Frontal cortex (tissue), 4 donors: ENCODE data around the gene ROCK2. TPM values are rescaled to one million over a fixed set of nuclear protein-coding genes. Genes with fewer than 3 reads are reported as not detected.
"Not testable (repeated sequence)": the region's sequence is repeated elsewhere in the genome, so short reads cannot be mapped to it uniquely, and the experiment has no call there.

Experiments used
- DNase-seq, 2 donors: peaks; one replicate each; pipeline ENCODE4 v3.0.0; 2012; ENCODE audit warnings: low spot score in 2 of 2
- FAIRE-seq: peaks from 2 replicates; lab custom pipeline; 2012; peaks lifted over from hg19 to GRCh38; lab: Jason Lieb, UNC
- total RNA-seq: library from RNA; depleted of rRNA; stranded (reverse); fragments of >200 nt; gene quantifications from one replicate; pipeline ENCODE4 v1.2.3, GENCODE V29; 2014
- donor health status: control.
- donor health status: control.
- donor health status: control.

Gene ROCK2
- total RNA-seq, 1 donor from 2014 or later, result 50.5 TPM

- DNase-seq, result no peak
- no peak for FAIRE-seq
These were observed 100.2 kb downstream of the ROCK2 start for GRCh38 chr2:11244091-11244826.

- FAIRE-seq, result no peak
- DNase-seq, result no peak
These were observed 100.9 kb downstream of the ROCK2 start for GRCh38 chr2:11243512-11243911.

GRCh38 chr2:11242542-11243174 lies 101.8 kb downstream of the ROCK2 start:
- no peak for DNase-seq
- FAIRE-seq, result no peak

GRCh38 chr2:11241412-11242203 lies 102.8 kb downstream of the ROCK2 start:
- DNase-seq (no peak), FAIRE-seq (no peak)

GRCh38 chr2:11239666-11240462 lies 104.6 kb downstream of the ROCK2 start:
- no peak for FAIRE-seq
- no peak for DNase-seq

- no peak for FAIRE-seq
- DNase-seq, result no peak
These were observed 105.3 kb downstream of the ROCK2 start for GRCh38 chr2:11239147-11239546.

- no peak for FAIRE-seq
These were observed 107.3 kb downstream of the ROCK2 start for GRCh38 chr2:11237122-11237521.

GRCh38 chr2:11236335-11236734 lies 108.1 kb downstream of the ROCK2 start:
- DNase-seq, result no peak
- no peak for FAIRE-seq

More at GRCh38 chr2:11237122-11237521, 107.3 kb downstream of the ROCK2 start:
- no peak for DNase-seq

- DNase-seq (no peak), FAIRE-seq (no peak)
These were observed 108.9 kb downstream of the ROCK2 start for GRCh38 chr2:11235583-11235982.

- FAIRE-seq, result peak; percentile 88
- no peak for DNase-seq
These were observed 110.1 kb downstream of the ROCK2 start for GRCh38 chr2:11234309-11234708.

GRCh38 chr2:11231193-11231592 lies 113.2 kb downstream of the ROCK2 start:
- not testable (repeated sequence) for DNase-seq, FAIRE-seq

GRCh38 chr2:11228692-11229091 lies 115.7 kb downstream of the ROCK2 start:
- DNase-seq (no peak), FAIRE-seq (no peak)

GRCh38 chr2:11227595-11227994 lies 116.8 kb downstream of the ROCK2 start:
- no peak for FAIRE-seq
- no peak for DNase-seq

- FAIRE-seq, result no peak
These were observed 119.5 kb downstream of the ROCK2 start for GRCh38 chr2:11224887-11225286.

GRCh38 chr2:11222845-11223244 lies 121.6 kb downstream of the ROCK2 start:
- FAIRE-seq (no peak), DNase-seq (no peak)

More at GRCh38 chr2:11224887-11225286, 119.5 kb downstream of the ROCK2 start:
- DNase-seq, result no peak

- FAIRE-seq (no peak), DNase-seq (no peak)
These were observed 124.0 kb downstream of the ROCK2 start for GRCh38 chr2:11220445-11220844.

- FAIRE-seq (no peak), DNase-seq (no peak)
These were observed 129.0 kb downstream of the ROCK2 start for GRCh38 chr2:11215407-11215806.

- FAIRE-seq, result no peak
- DNase-seq, result no peak
These were observed 129.7 kb downstream of the ROCK2 start for GRCh38 chr2:11214770-11215169.

- FAIRE-seq, result no peak
- no peak for DNase-seq
These were observed 130.5 kb downstream of the ROCK2 start for GRCh38 chr2:11213975-11214374.

GRCh38 chr2:11213090-11213638 lies 131.3 kb downstream of the ROCK2 start:
- no peak for DNase-seq
- no peak for FAIRE-seq
